CD4-positive, alpha-beta T cell treated with Interleukin-15 for 4 hours (primary cell): ENCODE data around the gene CPPED1.
A peak's percentile ranks its signal among the peaks of the same experiment; 100 is the strongest.
"Not testable (repeated sequence)": the region's sequence is repeated elsewhere in the genome, so short reads cannot be mapped to it uniquely, and the experiment has no call there.

Experiments
- DNase-seq: peaks from one replicate; pipeline ENCODE4 v3.0.0-alpha.2; 2020; ENCODE audit warnings: low spot score

Gene CPPED1

GRCh38 chr16:12803203-12804093 lies at the start of gene CPPED1:
TSS of gene CPPED1 (minus strand) at chr16:12803887. CDS start at chr16:12803776, 111 bp downstream.
- DNase-seq, result peak; percentile 93

DNA sequence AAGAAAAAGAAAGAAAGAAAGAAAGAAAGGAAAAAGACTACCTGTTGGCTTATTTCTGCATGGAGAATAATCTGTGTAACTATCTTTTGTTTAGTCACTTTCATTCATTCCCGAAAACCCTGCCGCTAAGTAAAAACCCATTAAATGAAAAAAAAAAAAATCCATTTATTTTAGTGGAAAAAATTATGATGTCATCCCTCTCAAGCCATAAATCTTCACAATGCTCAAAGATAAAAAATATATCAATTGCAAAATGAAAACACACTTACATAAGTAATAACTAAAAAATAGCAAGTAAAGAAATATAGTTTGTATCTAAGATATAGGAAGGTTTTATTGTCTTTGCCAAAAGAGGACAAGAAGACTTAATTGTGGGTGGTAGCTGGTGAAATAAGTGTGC lies 46.5 kb upstream of the CPPED1 start:
- no peak for DNase-seq

DNA sequence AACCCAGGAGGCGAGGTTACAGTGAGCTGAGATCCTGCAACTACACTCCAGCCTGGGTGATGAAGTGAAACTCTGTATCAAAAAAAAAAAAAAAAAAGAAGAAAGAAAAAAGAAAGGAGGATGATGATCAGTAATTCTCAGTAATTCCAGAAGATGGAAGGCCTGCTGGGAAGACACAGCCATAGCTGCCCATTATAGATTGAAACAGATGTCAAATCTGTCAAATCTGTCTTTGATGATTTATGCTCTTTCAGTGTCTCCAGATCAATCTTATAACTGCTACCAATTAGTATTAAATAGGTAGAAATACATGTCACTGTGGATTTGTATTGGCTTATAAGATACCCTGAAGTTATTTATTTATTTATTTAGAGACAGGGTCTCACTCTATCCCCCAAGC lies 42.9 kb upstream of the CPPED1 start:
- DNase-seq, result no peak

- no peak for DNase-seq
Measured at GRCh38 chr16:12845282-12845681, 41.6 kb upstream of the CPPED1 start.

DNA sequence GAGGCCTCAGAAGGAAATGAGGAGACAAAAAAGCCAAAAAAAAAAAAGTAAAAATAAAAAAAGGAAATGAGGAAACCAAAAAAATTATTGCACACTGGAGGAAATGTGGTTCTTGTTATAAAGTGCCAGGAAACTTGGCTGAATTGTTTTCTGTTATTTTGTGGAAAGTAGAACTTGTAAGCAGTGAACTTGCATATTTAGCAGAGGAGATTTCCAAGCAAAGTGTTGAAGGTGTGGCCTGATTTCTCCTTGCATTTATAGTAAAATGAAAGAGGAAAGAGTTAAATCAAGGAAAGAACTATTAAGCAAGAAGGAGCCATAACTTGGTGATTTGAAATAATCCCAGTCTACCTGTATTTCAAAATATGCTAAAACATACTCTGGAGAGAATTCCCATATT lies 34.1 kb upstream of the CPPED1 start:
- no peak for DNase-seq

DNA sequence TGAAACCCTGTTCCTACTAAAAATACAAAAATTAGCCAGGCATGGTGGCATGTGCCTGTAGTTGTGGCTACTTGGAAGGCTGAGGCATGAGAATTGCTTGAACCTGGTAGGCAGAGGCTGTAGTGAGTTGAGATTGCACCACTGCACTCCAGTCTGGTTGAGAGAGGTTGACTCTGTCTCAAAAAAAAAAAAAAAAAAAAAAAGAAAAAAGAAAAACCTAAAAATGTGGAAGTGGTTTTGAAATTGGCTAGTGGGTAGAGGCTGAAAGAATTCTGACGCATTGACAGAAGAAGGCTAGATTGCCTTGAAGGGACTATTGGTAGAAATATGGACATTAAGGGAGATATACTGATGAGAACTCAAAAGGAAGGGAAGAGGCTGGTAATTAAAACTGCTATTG lies 33.6 kb upstream of the CPPED1 start:
- no peak for DNase-seq

DNA sequence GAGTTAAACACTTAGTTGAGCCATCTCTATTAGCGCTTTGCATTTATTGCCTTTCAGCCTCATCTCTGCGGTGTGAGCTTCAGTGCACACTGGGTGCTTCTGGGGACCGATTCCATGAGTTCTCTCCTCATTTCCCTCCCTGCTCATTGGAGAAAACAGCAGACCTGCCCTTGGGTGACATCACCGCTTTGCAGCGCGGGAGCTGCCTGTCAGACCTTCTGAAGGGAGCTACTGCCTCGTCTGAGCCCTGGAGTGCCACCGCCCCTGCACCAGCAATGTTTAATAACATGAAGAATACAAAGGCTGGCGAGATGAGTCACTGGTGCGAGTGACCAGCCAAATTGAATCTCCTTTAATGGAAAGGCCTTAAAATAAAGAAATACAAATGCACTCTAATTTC lies 30.2 kb upstream of the CPPED1 start:
- DNase-seq, result no peak

DNA sequence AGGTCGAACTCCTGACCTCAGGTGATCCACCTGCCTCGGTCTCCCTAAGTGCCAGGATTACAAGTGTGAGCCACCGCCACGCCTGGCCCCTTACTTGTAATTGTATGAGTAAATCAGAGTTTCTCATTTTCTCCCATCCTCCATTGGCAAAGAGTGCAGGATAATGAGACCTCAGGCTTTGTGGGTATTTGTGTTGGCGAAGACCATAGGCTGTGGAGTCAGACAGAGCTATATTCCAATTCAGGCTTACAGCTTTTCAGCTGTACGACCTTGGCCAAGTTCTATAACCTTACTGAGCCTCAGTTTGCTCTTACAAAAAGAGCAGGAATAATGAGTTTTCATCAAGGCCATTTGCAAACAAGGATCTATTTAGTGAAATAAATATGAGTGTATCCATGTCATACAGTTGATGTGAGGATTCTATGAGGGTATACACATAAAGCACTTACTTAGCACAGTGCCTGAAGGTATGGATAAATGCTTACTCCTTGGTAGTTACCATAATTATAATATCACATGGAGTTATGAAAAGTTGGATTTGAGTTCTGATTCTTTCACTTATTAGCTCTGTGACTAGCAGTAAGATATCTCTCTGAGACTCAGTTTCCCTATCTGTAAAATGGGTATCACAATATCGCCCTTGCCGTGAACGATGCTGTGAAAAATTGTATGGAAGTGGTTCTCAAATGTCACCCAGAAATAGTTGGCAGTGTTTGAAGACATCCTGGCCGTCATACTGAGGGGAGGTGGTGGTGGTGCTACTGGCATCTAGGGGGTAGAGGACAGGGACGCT lies 25.6 kb upstream of the CPPED1 start:
- DNase-seq, result no peak

- DNase-seq, result no peak
Measured at GRCh38 chr16:12828206-12828605, 24.5 kb upstream of the CPPED1 start.

GRCh38 chr16:12826559-12826958 lies 22.9 kb upstream of the CPPED1 start:
- DNase-seq, result no peak

- DNase-seq, result peak; percentile 73
Measured at GRCh38 chr16:12819126-12820117, 15.7 kb upstream of the CPPED1 start.

DNA sequence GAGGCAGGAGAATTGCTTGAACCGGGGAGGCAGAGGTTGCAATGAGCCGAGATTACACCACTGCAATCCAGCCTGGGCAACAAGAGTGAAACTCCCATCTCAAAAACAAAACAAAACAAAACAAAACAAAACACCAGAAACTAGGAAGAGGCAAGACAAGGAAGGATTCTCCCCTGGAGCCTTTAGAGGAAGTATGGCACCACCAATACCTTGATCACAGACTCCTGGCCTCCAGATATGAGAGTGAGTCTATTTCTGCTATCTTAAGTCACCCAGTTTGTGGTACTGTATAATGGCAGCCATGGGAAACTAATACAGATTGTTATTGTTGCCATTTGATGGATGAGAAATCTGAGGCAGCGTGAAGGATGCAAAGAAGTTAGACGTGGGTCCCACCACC lies 14.6 kb upstream of the CPPED1 start:
- no peak for DNase-seq

GRCh38 chr16:12816791-12817214 lies 13.1 kb upstream of the CPPED1 start:
- not testable (repeated sequence) for DNase-seq

DNA sequence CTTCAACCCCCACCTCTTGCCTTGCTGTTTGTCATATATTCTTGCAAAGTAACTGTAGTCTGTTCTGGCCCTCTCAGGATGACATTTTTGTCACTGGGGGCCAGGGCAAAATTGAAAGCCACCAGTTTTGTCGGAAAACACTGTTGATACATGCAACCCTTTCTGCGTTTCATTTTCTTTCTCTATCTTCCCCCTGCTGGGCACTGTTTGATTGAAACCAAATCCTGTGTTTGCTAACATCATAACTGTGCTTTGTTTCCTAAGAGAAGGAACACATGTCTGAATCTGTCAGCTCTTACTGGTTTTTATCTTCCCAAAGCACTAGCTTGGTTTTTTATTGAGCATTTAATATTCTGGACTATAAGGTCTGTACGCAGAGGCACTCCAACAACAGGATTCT lies 11.7 kb upstream of the CPPED1 start:
- no peak for DNase-seq

- DNase-seq, result not testable (repeated sequence)
Measured at GRCh38 chr16:12813734-12814133, 10.0 kb upstream of the CPPED1 start.

GRCh38 chr16:12813321-12813720 lies 9.6 kb upstream of the CPPED1 start:
- DNase-seq, result not testable (repeated sequence)

GRCh38 chr16:12811441-12812383 lies 8.0 kb upstream of the CPPED1 start:
- DNase-seq, result no peak

DNA sequence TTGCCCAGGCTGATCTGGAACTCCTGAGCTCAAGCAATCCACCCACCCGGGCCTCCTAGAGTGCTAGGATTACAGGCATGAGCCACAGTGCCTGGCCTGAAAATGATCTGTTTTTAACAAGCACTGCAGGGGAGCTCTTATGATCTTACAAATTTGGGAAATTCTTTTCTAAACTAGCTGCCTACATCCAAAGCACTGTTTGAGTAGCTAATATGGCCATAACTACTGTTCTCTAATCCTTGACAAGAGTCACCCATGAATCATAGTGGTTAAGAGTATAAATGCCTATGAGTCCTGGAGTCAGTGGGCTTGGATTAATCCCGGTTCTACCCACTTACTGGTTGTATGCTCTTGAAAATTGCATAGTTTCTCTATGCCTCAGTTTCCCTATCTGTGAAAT lies 1.4 kb upstream of the CPPED1 start:
- no peak for DNase-seq

- DNase-seq, result no peak
Measured at GRCh38 chr16:12804395-12804794, 708 bp upstream of the CPPED1 start.

- no peak for DNase-seq
Measured at GRCh38 chr16:12802661-12803060, 1.0 kb downstream of the CPPED1 start.

GRCh38 chr16:12802048-12802447 lies 1.6 kb downstream of the CPPED1 start:
- no peak for DNase-seq
